SK-N-SH (cell line): ENCODE data around the gene HES1. TPM values are rescaled to one million over a fixed set of nuclear protein-coding genes. Genes with fewer than 3 reads are reported as not detected.

Experiments used
- CTCF ChIA-PET: fragments of 300-600, 350-600 bp; formaldehyde crosslinking; extraction: SDS; loops from one replicate; lab custom pipeline; 2021; lab: Yijun Ruan, JAX
- POLR2A ChIA-PET: fragments of 350-600 bp; sonication (Branson Sonifier 250); formaldehyde crosslinking; extraction: SDS; loops from one replicate; lab custom pipeline; 2020; ENCODE audit warnings: antibody characterized with exemption, inconsistent platforms; lab: Yijun Ruan, JAX
- DNase-seq: peaks from one replicate; pipeline ENCODE4 v3.0.0; 2012
- H2AFZ ChIP-seq: fragments of 200-600 bp; sonication (generic); 2 replicates; pipeline ENCODE4 v1.8.1; 2016; ENCODE audit warnings: antibody characterized with exemption, mild to moderate bottlenecking, low read depth
- H3F3A ChIP-seq: fragments of 200-600 bp; sonication (generic); replicated peaks from 2 replicates; pipeline ENCODE3; 2016; ENCODE audit warnings: antibody characterized with exemption, mild to moderate bottlenecking; ENCODE audit not compliant: insufficient read depth
- H3K27ac ChIP-seq, 2 experiments: fragments of 200-500 bp in 1 of 2; fragments of 200-600 bp in 1 of 2; sonication (Bioruptor generic) in 1 of 2; sonication (generic), shearing (Covaris generic) in 1 of 2; 2 replicates each; pipeline versions ENCODE4 v1.5.1 to v1.6.1; 2014 to 2016; ENCODE audit warnings: low read depth in 2 of 2, inconsistent platforms in 1 of 2, low read length in 1 of 2, mild to moderate bottlenecking in 1 of 2, mixed read lengths in 1 of 2
- H3K27me3 ChIP-seq: fragments of 200-600 bp; sonication (generic), shearing (Covaris generic); 2 replicates; pipeline ENCODE4 v1.6.1; 2016; ENCODE audit warnings: mixed run types; ENCODE audit not compliant: insufficient read depth
- H3K36me3 ChIP-seq, 2 experiments: fragments of 200-500 bp in 1 of 2; fragments of 200-600 bp in 1 of 2; sonication (Bioruptor generic) in 1 of 2; sonication (generic) in 1 of 2; replicated peaks in 1 of 2; 2 replicates each; pipeline versions ENCODE3 to v1.5.1; 2014 to 2016; ENCODE audit warnings: low read length in 1 of 2, mild to moderate bottlenecking in 1 of 2; ENCODE audit not compliant: insufficient read depth in 2 of 2, control insufficient read depth in 1 of 2
- H3K4me1 ChIP-seq, 2 experiments: fragments of 200-500 bp in 1 of 2; fragments of 200-600 bp in 1 of 2; sonication (Bioruptor generic) in 1 of 2; sonication (generic), shearing (Covaris generic) in 1 of 2; 2 replicates each; pipeline versions ENCODE4 v1.5.1 to v1.6.1; 2014 to 2016; ENCODE audit warnings: low read depth in 1 of 2, low read length in 1 of 2, mixed run types in 1 of 2; ENCODE audit not compliant: insufficient read depth in 2 of 2, control insufficient read depth in 1 of 2
- H3K4me2 ChIP-seq: fragments of 200-600 bp; sonication (generic), shearing (Covaris generic); 2 replicates; pipeline ENCODE4 v1.6.1; 2017; ENCODE audit warnings: mixed run types
- H3K4me3 ChIP-seq, 2 experiments: fragments of 200-500 bp in 1 of 2; fragments of 200-600 bp in 1 of 2; sonication (Bioruptor generic) in 1 of 2; sonication (generic), shearing (Covaris generic) in 1 of 2; 2 replicates each; pipeline versions ENCODE4 v1.5.1 to v1.8.1; 2014 to 2016; ENCODE audit warnings: low read depth in 2 of 2, inconsistent platforms in 1 of 2, low read length in 1 of 2, mild to moderate bottlenecking in 1 of 2, mixed read lengths in 1 of 2, moderate library complexity in 1 of 2
- H3K79me2 ChIP-seq: fragments of 200-600 bp; sonication (generic); 2 replicates; pipeline ENCODE4 v1.8.1; 2017; ENCODE audit warnings: mild to moderate bottlenecking; ENCODE audit not compliant: insufficient read depth
- H3K9ac ChIP-seq: fragments of 200-600 bp; sonication (generic); 2 replicates; pipeline ENCODE4 v1.6.1; 2017; ENCODE audit warnings: mixed run types
- H3K9me2 ChIP-seq: fragments of 200-600 bp; sonication (generic); 2 replicates; pipeline ENCODE4 v1.6.1; 2017; ENCODE audit warnings: mixed run types
- H3K9me3 ChIP-seq: fragments of 200-600 bp; sonication (generic); 2 replicates; pipeline ENCODE4 v1.6.1; 2017; ENCODE audit warnings: mixed run types, mild to moderate bottlenecking, moderate library complexity
- H4K20me1 ChIP-seq: fragments of 200-600 bp; sonication (generic); 2 replicates; pipeline ENCODE4 v1.6.1; 2017; ENCODE audit warnings: mild to moderate bottlenecking, mixed run types; ENCODE audit not compliant: insufficient read depth
- CHD2 ChIP-seq: fragments of 150-350 bp; IDR thresholded peaks from 2 replicates; pipeline ENCODE4 v1.6.1; 2018; ENCODE audit warnings: low read length; ENCODE audit not compliant: partially characterized antibody
- ELF1 ChIP-seq: IDR thresholded peaks from 2 replicates; pipeline ENCODE4 v1.4.0; 2012
- EP300 ChIP-seq, 2 experiments: IDR thresholded peaks; 2 replicates each; pipeline versions ENCODE4 v1.4.0 to v1.6.1; 2012; ENCODE audit warnings: borderline replicate concordance in 1 of 2, low read depth in 1 of 2, low read length in 1 of 2
- EZH2phosphoT487 ChIP-seq: fragments of 200-600 bp; sonication (generic); IDR thresholded peaks from 2 replicates; pipeline ENCODE4 v1.6.1; 2017; ENCODE audit warnings: low read depth, mixed run types, mild to moderate bottlenecking, antibody characterized with exemption, moderate library complexity, borderline replicate concordance
- FOSL2 ChIP-seq: IDR thresholded peaks from 2 replicates; pipeline ENCODE4 v1.4.0; 2012; ENCODE audit warnings: low read depth, mild to moderate bottlenecking, moderate library complexity, borderline replicate concordance
- FOXM1 ChIP-seq: IDR thresholded peaks from 2 replicates; pipeline ENCODE4 v1.4.0; 2012; ENCODE audit warnings: low read depth, mild to moderate bottlenecking
- GABPA ChIP-seq: IDR thresholded peaks from 2 replicates; pipeline ENCODE4 v1.4.0; 2012; ENCODE audit warnings: low read depth, mild to moderate bottlenecking
- GATA2 ChIP-seq: sonication (generic); formaldehyde crosslinking; IDR thresholded peaks from 2 replicates; pipeline ENCODE4 v1.5.0; 2020; ENCODE audit warnings: mild to moderate bottlenecking, missing genetic modification reagents
- JUND ChIP-seq: IDR thresholded peaks from 2 replicates; pipeline ENCODE4 v1.4.0; 2012
- MEF2A ChIP-seq: IDR thresholded peaks from 2 replicates; pipeline ENCODE4 v1.4.0; 2012; ENCODE audit warnings: low read depth, borderline replicate concordance
- MXI1 ChIP-seq: IDR thresholded peaks from 2 replicates; pipeline ENCODE4 v1.6.1; 2012; ENCODE audit warnings: mild to moderate bottlenecking, low read depth, low read length, improper control_type of control experiment
- PBX3 ChIP-seq: IDR thresholded peaks from 2 replicates; pipeline ENCODE4; 2012
- POLR2AphosphoS5 ChIP-seq: IDR thresholded peaks from 2 replicates; pipeline ENCODE4 v1.6.1; 2012; ENCODE audit warnings: low read depth, low read length
- RAD21 ChIP-seq: IDR thresholded peaks from 2 replicates; pipeline ENCODE4 v1.6.1; 2012; ENCODE audit warnings: mild to moderate bottlenecking, low read length
- RCOR1 ChIP-seq: fragments of 150-350 bp; IDR thresholded peaks from 2 replicates; pipeline ENCODE4 v1.6.1; 2017; ENCODE audit warnings: antibody characterized with exemption, low read length
- RXRA ChIP-seq: IDR thresholded peaks from 2 replicates; pipeline ENCODE4 v1.4.0; 2012; ENCODE audit warnings: low read depth, mild to moderate bottlenecking, borderline replicate concordance
- SMC3 ChIP-seq: IDR thresholded peaks from 2 replicates; pipeline ENCODE4 v1.6.1; 2012; ENCODE audit warnings: low read depth, low read length, improper control_type of control experiment
- TAF1 ChIP-seq: IDR thresholded peaks from 2 replicates; pipeline ENCODE4 v1.6.1; 2012; ENCODE audit warnings: low read depth, mild to moderate bottlenecking, low read length, moderate library complexity, borderline replicate concordance
- TEAD4 ChIP-seq: IDR thresholded peaks from 2 replicates; pipeline ENCODE4 v1.4.0; 2012; ENCODE audit warnings: mild to moderate bottlenecking, borderline replicate concordance; ENCODE audit not compliant: insufficient read depth
- USF1 ChIP-seq: IDR thresholded peaks from 2 replicates; pipeline ENCODE4 v1.4.0; 2012; ENCODE audit warnings: low read depth, borderline replicate concordance
- YY1 ChIP-seq: IDR thresholded peaks from 2 replicates; pipeline ENCODE4 v1.4.0; 2012; ENCODE audit warnings: low read depth, mild to moderate bottlenecking
- WGBS: methylation state at CpG from one replicate; pipeline ENCODE4 v1.1.6; 2017; ENCODE audit warnings: low lambda C conversion rate; 5-methylcytosine and 5-hydroxymethylcytosine counted together
- polyA plus RNA-seq, 3 experiments: library from polyadenylated mRNA; depleted of rRNA; stranded (reverse); fragments of >200 nt; gene quantifications; 2 replicates each; pipeline ENCODE4 v1.2.3, GENCODE V29; 2012
- TF ChIP-seq, protein P1 (sequence below): fragments of 200-600 bp; sonication (generic); IDR thresholded peaks from 2 replicates; pipeline ENCODE4 v1.6.1; 2017; ENCODE audit warnings: antibody characterized with exemption, mild to moderate bottlenecking, moderate library complexity
- TF ChIP-seq, protein P2 (sequence below): fragments of 150-350 bp; IDR thresholded peaks from 2 replicates; pipeline ENCODE4 v1.6.1; 2017; ENCODE audit warnings: antibody characterized with exemption, low read length, low read depth, borderline replicate concordance

The HES1 gene
- polyA plus RNA-seq, 1 of the 3 experiments (the other 2 are of a cell fraction) = 225 TPM

DNA sequence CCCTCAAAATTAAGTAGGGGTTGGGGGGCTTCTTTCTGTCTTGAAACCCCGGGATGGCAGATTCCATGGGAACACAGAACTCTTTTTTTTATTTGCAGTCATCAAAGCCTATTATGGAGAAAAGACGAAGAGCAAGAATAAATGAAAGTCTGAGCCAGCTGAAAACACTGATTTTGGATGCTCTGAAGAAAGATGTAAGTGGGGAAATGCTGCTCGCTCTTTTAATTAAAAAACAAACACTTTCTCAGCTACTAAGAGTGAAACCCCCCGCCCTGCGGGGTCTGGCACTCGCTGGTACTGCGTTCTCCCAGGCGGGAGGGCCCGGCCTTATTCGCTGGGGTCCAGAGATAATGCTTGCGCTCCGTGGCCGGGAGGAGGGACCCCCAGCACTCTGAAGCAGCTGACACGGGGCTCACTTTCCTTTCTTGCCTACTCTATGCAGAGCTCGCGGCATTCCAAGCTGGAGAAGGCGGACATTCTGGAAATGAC is 615 bp downstream of the HES1 start:
- H3K4me2 ChIP-seq = peak overlapping the region; percentile 96
- H3K4me3 ChIP-seq = peak overlapping the region; percentile 71 to 83
- TF ChIP-seq GATA2 (CRISPR knock-in tag) = no peak
- TF ChIP-seq SMC3 = no peak
- no peak for TF ChIP-seq EZH2phosphoT487
- TF ChIP-seq FOXM1 = no peak
- H3K36me3 ChIP-seq = peaks cover 0 to 7% of the 10 kb centered on the region in 2 experiments
- 2% methylated on average over 14 of the region's 17 CpGs for WGBS
- H3K27me3 ChIP-seq = no peaks in the 10 kb centered on the region
- peak overlapping the region; percentile 86 to 95 for H3K27ac ChIP-seq
- H3F3A ChIP-seq = peaks cover 56% of the 10 kb centered on the region
- H4K20me1 ChIP-seq = peaks cover 26% of the 10 kb centered on the region
- H3K9me2 ChIP-seq = no peaks in the 10 kb centered on the region
- no peak overlapping the region for H2AFZ ChIP-seq
- peak overlapping the region; percentile 96 for H3K9ac ChIP-seq
- peaks cover 21% of the 10 kb centered on the region for H3K79me2 ChIP-seq
- ChIA-PET CTCF (interaction anchor here (0.6 to 7.7 kb wide), 25 partner anchors 30 to 471 kb away, joined by 3 to 94 read pairs (median 4); no protein-coding TSS in a partner anchor), POLR2A (interaction anchor here (0.6 to 5.6 kb wide), 5 partner anchors 33 to 356 kb away, joined by 3 to 49 read pairs (median 5); no protein-coding TSS in a partner anchor)
- peaks cover 23 to 63% of the 10 kb centered on the region in 2 experiments for H3K4me1 ChIP-seq
- peak; percentile 56 for DNase-seq
- no peaks in the 10 kb centered on the region for H3K9me3 ChIP-seq

DNA sequence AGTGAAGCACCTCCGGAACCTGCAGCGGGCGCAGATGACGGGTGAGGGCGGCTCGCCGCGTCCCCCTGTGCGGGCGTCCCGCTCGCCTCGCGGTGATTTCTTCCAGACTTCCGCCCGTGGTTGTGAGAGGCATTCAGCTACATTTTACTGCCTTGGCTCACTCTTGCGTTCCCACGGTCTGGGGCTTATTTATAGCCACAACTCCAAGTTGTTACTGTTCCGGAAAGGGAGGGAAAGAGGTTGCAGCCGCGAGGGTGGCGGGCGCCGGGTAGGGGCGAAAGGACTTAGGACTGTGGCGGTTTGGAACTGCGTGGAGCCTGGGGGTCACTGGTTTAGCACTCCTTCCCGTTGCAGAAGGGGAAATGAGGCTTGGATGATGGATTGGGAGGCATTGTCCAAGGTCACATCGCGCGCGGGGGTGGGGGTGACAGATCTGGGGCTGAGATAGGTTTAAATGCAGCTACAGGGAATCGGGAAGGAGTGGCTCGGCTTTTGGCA is 1.1 kb downstream of the HES1 start:
- Histone ChIP-seq H3F3A (peaks cover 61% of the 10 kb centered on the region), H3K27me3 (no peaks in the 10 kb centered on the region), H4K20me1 (peaks cover 26% of the 10 kb centered on the region), H3K9ac (peak overlapping the region; percentile 96), H3K36me3 (peaks cover 0 to 7% of the 10 kb centered on the region in 2 experiments), H3K4me2 (peak overlapping the region; percentile 96), H3K79me2 (peaks cover 21% of the 10 kb centered on the region), H2AFZ (no peak overlapping the region), H3K4me3 (peak overlapping the region; percentile 71 to 83), H3K4me1 (peaks cover 28 to 68% of the 10 kb centered on the region in 2 experiments), H3K27ac (peak overlapping the region; percentile 86 to 95), H3K9me3 (no peaks in the 10 kb centered on the region), H3K9me2 (no peaks in the 10 kb centered on the region)
- 2% methylated on average over 25 of the region's 34 CpGs for WGBS
- DNase-seq = no peak
- ChIA-PET CTCF (interaction anchor here (0.6 to 7.7 kb wide), 33 partner anchors 8 to 471 kb away, joined by 3 to 94 read pairs (median 4); no protein-coding TSS in a partner anchor), POLR2A (interaction anchor here (0.5 to 5.6 kb wide), 5 partner anchors 133 to 430 kb away, joined by 3 to 49 read pairs (median 4); no protein-coding TSS in a partner anchor)
- TF ChIP-seq GABPA = no peak
- TF ChIP-seq TAF1 = no peak
- TF ChIP-seq YY1 = no peak
- no peak for TF ChIP-seq SMC3
- TF ChIP-seq POLR2AphosphoS5 = no peak; the same call in 1 of the 2 replicates
- peak; percentile 25; the same call in 1 of the 2 replicates for TF ChIP-seq MEF2A
- TF ChIP-seq JUND = no peak
- no peak for TF ChIP-seq RXRA
- no peak for TF ChIP-seq EZH2phosphoT487
- TF ChIP-seq, protein P1, sequence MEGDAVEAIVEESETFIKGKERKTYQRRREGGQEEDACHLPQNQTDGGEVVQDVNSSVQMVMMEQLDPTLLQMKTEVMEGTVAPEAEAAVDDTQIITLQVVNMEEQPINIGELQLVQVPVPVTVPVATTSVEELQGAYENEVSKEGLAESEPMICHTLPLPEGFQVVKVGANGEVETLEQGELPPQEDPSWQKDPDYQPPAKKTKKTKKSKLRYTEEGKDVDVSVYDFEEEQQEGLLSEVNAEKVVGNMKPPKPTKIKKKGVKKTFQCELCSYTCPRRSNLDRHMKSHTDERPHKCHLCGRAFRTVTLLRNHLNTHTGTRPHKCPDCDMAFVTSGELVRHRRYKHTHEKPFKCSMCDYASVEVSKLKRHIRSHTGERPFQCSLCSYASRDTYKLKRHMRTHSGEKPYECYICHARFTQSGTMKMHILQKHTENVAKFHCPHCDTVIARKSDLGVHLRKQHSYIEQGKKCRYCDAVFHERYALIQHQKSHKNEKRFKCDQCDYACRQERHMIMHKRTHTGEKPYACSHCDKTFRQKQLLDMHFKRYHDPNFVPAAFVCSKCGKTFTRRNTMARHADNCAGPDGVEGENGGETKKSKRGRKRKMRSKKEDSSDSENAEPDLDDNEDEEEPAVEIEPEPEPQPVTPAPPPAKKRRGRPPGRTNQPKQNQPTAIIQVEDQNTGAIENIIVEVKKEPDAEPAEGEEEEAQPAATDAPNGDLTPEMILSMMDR = no peak
- TF ChIP-seq RAD21 = no peak
- TF ChIP-seq CHD2 = no peak
- no peak for TF ChIP-seq EP300 (IDR thresholded peaks at IDR 0.05; ENCODE audit: borderline replicate concordance in 1 of 2, low read depth in 1 of 2, low read length in 1 of 2)
- no peak for TF ChIP-seq RCOR1
- TF ChIP-seq MXI1 = no peak
- TF ChIP-seq, protein P2, sequence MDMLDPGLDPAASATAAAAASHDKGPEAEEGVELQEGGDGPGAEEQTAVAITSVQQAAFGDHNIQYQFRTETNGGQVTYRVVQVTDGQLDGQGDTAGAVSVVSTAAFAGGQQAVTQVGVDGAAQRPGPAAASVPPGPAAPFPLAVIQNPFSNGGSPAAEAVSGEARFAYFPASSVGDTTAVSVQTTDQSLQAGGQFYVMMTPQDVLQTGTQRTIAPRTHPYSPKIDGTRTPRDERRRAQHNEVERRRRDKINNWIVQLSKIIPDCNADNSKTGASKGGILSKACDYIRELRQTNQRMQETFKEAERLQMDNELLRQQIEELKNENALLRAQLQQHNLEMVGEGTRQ = no peak
- TF ChIP-seq FOSL2 = no peak
- no peak for TF ChIP-seq ELF1
- no peak for TF ChIP-seq TEAD4
- peak; percentile 20; the same call in 1 of the 2 replicates for TF ChIP-seq PBX3
- peak; percentile 36 for TF ChIP-seq GATA2 (CRISPR knock-in tag)
- TF ChIP-seq USF1 = no peak
